Brain microvascular endothelial cell (primary cell): Measurements from ENCODE around the gene IFNG.
A peak's percentile ranks its signal among the peaks of the same experiment; 100 is the strongest.

Experiments used
- DNase-seq: peaks from one replicate; pipeline ENCODE4 v3.0.0-alpha.2; 2020
- H3K27ac ChIP-seq: fragments of 250-450 bp; sonication (Bioruptor Pico); 2 replicates; pipeline ENCODE4 v1.5.1; 2020; ENCODE audit warnings: mild to moderate bottlenecking, moderate library complexity
- H3K27me3 ChIP-seq: fragments of 250-450 bp; sonication (Bioruptor Pico); replicated peaks from 2 replicates; pipeline ENCODE4 v1.5.1; 2020; ENCODE audit warnings: mild to moderate bottlenecking
- H3K36me3 ChIP-seq: fragments of 250-450 bp; sonication (Bioruptor Pico); replicated peaks from 2 replicates; pipeline ENCODE4 v1.5.1; 2020; ENCODE audit warnings: mild to moderate bottlenecking
- H3K4me3 ChIP-seq: 2 replicates; pipeline ENCODE4 v1.5.1; 2011; ENCODE audit warnings: low read depth, mild to moderate bottlenecking, control low read depth, low read length, moderate library complexity
- CTCF ChIP-seq: IDR thresholded peaks from 2 replicates; pipeline ENCODE4 v1.5.1; 2011; ENCODE audit warnings: low read depth, mild to moderate bottlenecking, moderate library complexity, low read length, control low read depth, inconsistent platforms; ENCODE audit errors: missing control alignments
- in situ Hi-C: cut with HindIII; loops from 2 replicates; pipeline ENCODE4 v1.10.0; 2017; ENCODE audit warnings: low sequenced_read_pairs, low pct_ligation_motif_present

The IFNG gene

DNA sequence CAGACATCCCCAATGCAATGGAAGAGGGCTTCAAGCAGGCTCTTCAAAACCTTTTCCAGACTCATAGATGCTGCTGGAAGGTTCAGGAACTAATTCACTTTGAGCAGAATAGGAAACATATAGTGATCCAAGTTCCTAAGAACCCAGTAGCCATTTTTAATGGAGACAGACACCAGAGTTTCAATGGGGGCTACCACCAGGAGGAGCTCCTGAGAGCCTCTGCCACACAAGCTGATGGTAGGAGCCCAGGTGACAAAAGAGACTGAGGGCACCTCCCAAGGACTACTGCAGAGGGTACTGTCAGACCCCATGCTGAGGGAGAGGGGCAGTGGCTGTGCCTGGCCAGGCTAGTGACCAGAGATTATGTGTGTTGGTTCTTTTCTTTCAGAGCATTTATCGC is 45.9 kb downstream of the IFNG start:
- Histone ChIP-seq H3K36me3 (no peaks in the 10 kb centered on the region), H3K27ac (no peak overlapping the region), H3K4me3 (no peak overlapping the region), H3K27me3 (peaks cover 5% of the 10 kb centered on the region)
- DNase-seq: no peak
- in situ Hi-C loops: no loop called here
- TF ChIP-seq CTCF: peak; percentile 55

DNA sequence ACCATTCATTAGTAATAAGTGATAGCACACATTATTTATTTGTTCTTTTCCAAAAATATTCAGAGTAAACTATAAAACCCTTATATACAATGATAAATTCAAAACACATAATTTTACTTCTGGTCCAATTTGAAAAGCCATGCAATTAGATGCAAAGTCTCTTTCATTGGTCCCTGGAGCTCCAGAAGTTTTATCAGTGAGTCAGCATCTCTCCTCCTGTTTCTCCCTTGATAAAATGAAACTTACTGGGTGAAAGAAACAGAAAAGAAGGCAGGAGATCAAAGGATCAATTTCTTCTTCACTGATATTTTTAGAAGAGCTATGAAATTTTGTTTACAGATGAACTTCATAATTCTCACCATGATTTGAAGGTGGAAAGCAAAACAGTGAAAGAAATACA is 47.5 kb downstream of the IFNG start:
- in situ Hi-C loops: no loop called here
- peaks cover under 1% of the 10 kb centered on the region for H3K27me3 ChIP-seq
- DNase-seq: no peak
- H3K27ac ChIP-seq: no peak overlapping the region
- no peaks in the 10 kb centered on the region for H3K36me3 ChIP-seq
- no peak for TF ChIP-seq CTCF
- H3K4me3 ChIP-seq: no peak overlapping the region

GRCh38 chr12:68109444-68110217 is 49.9 kb downstream of the IFNG start:
- in situ Hi-C loops: no loop called here
- H3K4me3 ChIP-seq: no peak overlapping the region
- no peaks in the 10 kb centered on the region for H3K36me3 ChIP-seq
- no peak for DNase-seq
- TF ChIP-seq CTCF: no peak
- no peak overlapping the region for H3K27ac ChIP-seq
- no peaks in the 10 kb centered on the region for H3K27me3 ChIP-seq

GRCh38 chr12:68109001-68109400 is 50.5 kb downstream of the IFNG start:
- no peak for TF ChIP-seq CTCF
- in situ Hi-C loops: no loop called here
- no peak for DNase-seq
- Histone ChIP-seq H3K27me3 (no peaks in the 10 kb centered on the region), H3K4me3 (no peak overlapping the region), H3K36me3 (no peaks in the 10 kb centered on the region), H3K27ac (no peak overlapping the region)

DNA sequence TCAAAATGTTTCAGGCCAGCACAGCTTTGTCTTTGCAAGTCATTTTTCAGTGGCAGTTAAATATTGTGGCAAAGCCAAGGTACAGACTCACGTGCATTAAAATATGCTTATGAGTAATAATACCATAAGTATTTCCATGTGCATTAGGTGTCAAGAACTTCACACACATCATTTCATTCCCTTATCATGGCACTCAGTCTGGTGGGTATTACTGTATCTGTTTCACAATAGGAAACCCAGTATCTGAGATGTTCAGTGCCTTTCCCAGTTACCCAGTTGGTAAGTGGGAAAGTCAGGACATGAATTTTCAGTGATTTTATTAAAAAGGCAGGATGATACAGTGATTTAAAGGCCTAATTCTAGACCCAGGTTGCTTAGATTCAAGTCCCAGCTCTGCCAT is 52.9 kb downstream of the IFNG start:
- H3K27me3 ChIP-seq: no peaks in the 10 kb centered on the region
- DNase-seq: no peak
- no peak for TF ChIP-seq CTCF
- in situ Hi-C loops: no loop called here
- H3K36me3 ChIP-seq: no peaks in the 10 kb centered on the region
- H3K4me3 ChIP-seq: no peak overlapping the region
- no peak overlapping the region for H3K27ac ChIP-seq

GRCh38 chr12:68106160-68106559 is 53.4 kb downstream of the IFNG start:
- no peak for TF ChIP-seq CTCF
- Histone ChIP-seq H3K4me3 (no peak overlapping the region), H3K36me3 (no peaks in the 10 kb centered on the region), H3K27ac (no peak overlapping the region), H3K27me3 (no peaks in the 10 kb centered on the region)
- DNase-seq: peak; percentile 24
- in situ Hi-C loops: no loop called here
